Activated naive CD4-positive, alpha-beta T cell treated with anti-CD3 and anti-CD28 coated beads, Interleukin-2, amount 50 U/mL, for 24 hours (primary cell): ENCODE measurements around the gene FHOD3.
"Not testable (repeated sequence)": the region's sequence is repeated elsewhere in the genome, so short reads cannot be mapped to it uniquely, and the experiment has no call there.

ENCODE experiments used
- H3K27ac Mint-ChIP-seq: one replicate; pipeline ENCODE4 v1.8.0; 2021; ENCODE audit warnings: mild to moderate bottlenecking, mixed read lengths
- H3K27me3 Mint-ChIP-seq: one replicate; pipeline ENCODE4 v1.8.0; 2021; ENCODE audit warnings: mixed read lengths
- H3K36me3 Mint-ChIP-seq: one replicate; pipeline ENCODE4 v1.8.0; 2021; ENCODE audit warnings: mixed read lengths
- H3K4me1 Mint-ChIP-seq: one replicate; pipeline ENCODE4 v1.8.0; 2021; ENCODE audit warnings: mixed read lengths
- H3K4me3 Mint-ChIP-seq: one replicate; pipeline ENCODE4 v1.8.0; 2021; ENCODE audit warnings: mild to moderate bottlenecking, mixed read lengths
- H3K9me3 Mint-ChIP-seq: one replicate; pipeline ENCODE4 v1.8.0; 2021; ENCODE audit warnings: mixed read lengths

The FHOD3 gene

GRCh38 chr18:36348971-36349417, 51.5 kb downstream of the FHOD3 start:
- no peak overlapping the region for H3K4me3 Mint-ChIP-seq
- no peaks in the 10 kb centered on the region for H3K36me3 Mint-ChIP-seq
- no peak overlapping the region for H3K27ac Mint-ChIP-seq
- H3K27me3 Mint-ChIP-seq: peaks cover 18% of the 10 kb centered on the region
- no peaks in the 10 kb centered on the region for H3K4me1 Mint-ChIP-seq
- no peaks in the 10 kb centered on the region for H3K9me3 Mint-ChIP-seq

GRCh38 chr18:36349552-36349951, 52.0 kb downstream of the FHOD3 start:
- H3K4me3 Mint-ChIP-seq: no peak overlapping the region
- no peaks in the 10 kb centered on the region for H3K9me3 Mint-ChIP-seq
- peaks cover 18% of the 10 kb centered on the region for H3K27me3 Mint-ChIP-seq
- no peaks in the 10 kb centered on the region for H3K36me3 Mint-ChIP-seq
- H3K4me1 Mint-ChIP-seq: no peaks in the 10 kb centered on the region
- H3K27ac Mint-ChIP-seq: no peak overlapping the region

DNA sequence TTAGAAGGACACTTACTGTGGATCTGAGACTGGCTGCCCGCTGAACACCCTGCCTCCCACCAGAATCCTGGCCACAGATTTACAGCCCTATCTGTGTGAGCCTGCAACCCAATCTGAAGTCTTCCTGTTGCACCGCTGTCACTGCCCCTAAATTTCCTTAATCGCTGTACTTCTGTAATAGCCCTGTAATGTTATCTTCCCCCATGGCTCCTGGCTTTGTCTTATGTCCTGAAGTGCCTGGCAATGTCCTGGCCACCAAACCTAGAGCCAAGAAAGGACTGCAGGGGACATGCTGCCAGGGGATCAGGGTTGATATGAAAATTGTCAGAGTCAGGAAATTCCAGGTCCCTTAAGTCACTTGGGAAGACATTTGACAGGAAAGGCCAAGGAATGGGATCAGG, 52.7 kb downstream of the FHOD3 start:
- H3K36me3 Mint-ChIP-seq: no peaks in the 10 kb centered on the region
- H3K4me3 Mint-ChIP-seq: no peak overlapping the region
- no peaks in the 10 kb centered on the region for H3K9me3 Mint-ChIP-seq
- H3K4me1 Mint-ChIP-seq: no peaks in the 10 kb centered on the region
- H3K27ac Mint-ChIP-seq: no peak overlapping the region
- peaks cover 19% of the 10 kb centered on the region for H3K27me3 Mint-ChIP-seq

DNA sequence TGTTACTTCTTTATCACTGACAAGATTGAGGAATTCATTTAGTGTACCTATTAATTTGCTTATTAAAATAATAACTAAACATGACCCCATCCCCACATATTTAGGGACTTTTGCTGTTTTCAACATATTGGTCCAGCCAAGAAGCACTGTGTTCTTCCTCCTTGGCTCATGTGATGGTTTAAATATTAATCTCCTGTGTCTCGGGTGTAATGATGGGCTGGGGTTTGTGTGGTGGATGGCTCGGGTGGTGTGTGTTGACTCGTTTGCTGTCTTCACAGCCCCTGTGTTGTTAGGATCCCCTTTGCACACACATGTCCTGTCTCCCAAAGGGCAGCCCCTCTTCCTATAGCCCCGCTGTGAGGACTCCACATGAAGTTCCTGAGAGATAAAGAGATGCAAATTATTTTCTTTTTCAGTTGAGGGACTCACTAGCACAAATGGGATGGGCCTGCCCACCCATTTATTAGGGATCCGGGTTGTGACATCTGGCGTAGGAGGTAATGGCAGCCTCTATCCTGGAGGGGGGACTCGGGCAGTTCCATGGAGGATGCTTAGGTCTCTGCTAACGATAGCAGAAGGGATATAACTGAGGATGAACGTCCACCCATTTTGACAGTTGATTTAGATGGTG, 53.4 kb downstream of the FHOD3 start:
- H3K27ac Mint-ChIP-seq: no peak overlapping the region
- H3K36me3 Mint-ChIP-seq: no peaks in the 10 kb centered on the region
- H3K27me3 Mint-ChIP-seq: peaks cover 19% of the 10 kb centered on the region
- no peaks in the 10 kb centered on the region for H3K9me3 Mint-ChIP-seq
- H3K4me3 Mint-ChIP-seq: no peak overlapping the region
- no peaks in the 10 kb centered on the region for H3K4me1 Mint-ChIP-seq

DNA sequence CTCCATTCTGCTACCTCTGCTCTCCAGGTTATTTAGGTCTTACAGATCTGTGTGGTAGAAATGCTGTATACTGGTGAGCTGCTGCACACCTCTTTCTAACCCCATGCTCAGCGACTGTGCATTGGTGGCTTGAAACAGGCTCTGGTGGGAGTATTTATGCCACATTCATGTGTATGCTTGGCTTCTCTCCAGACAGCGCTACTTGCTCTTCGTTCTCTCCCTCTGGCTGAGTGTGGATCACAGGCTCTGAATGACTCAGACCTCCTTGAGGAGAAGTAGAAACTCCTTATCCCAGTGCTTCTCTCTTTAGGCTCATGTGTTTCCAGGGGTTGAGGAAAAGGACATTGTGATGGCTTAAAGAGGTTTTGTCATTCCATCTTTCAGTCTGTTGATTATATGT, 54.9 kb downstream of the FHOD3 start:
- H3K4me3 Mint-ChIP-seq: no peak overlapping the region
- no peaks in the 10 kb centered on the region for H3K36me3 Mint-ChIP-seq
- no peak overlapping the region for H3K27ac Mint-ChIP-seq
- no peaks in the 10 kb centered on the region for H3K9me3 Mint-ChIP-seq
- peaks cover 21% of the 10 kb centered on the region for H3K27me3 Mint-ChIP-seq
- no peaks in the 10 kb centered on the region for H3K4me1 Mint-ChIP-seq

GRCh38 chr18:36354989-36355388, 57.5 kb downstream of the FHOD3 start:
- Mint-ChIP-seq H3K27ac (no peak overlapping the region), H3K9me3 (no peaks in the 10 kb centered on the region), H3K4me3 (no peak overlapping the region), H3K36me3 (no peaks in the 10 kb centered on the region), H3K27me3 (peaks cover 16% of the 10 kb centered on the region), H3K4me1 (no peaks in the 10 kb centered on the region)

GRCh38 chr18:36355511-36355910, 58.0 kb downstream of the FHOD3 start:
- Mint-ChIP-seq H3K9me3 (no peaks in the 10 kb centered on the region), H3K27me3 (peaks cover 16% of the 10 kb centered on the region), H3K36me3 (no peaks in the 10 kb centered on the region), H3K4me3 (no peak overlapping the region), H3K4me1 (no peaks in the 10 kb centered on the region), H3K27ac (no peak overlapping the region)

- H3K27ac Mint-ChIP-seq, H3K9me3 Mint-ChIP-seq, H3K4me3 Mint-ChIP-seq, H3K4me1 Mint-ChIP-seq, H3K36me3 Mint-ChIP-seq: not testable (repeated sequence)
- peaks cover 12% of the 10 kb centered on the region for H3K27me3 Mint-ChIP-seq
Observed at GRCh38 chr18:36356741-36357140, 59.2 kb downstream of the FHOD3 start.

GRCh38 chr18:36358141-36358540, 60.6 kb downstream of the FHOD3 start:
- H3K4me3 Mint-ChIP-seq: no peak overlapping the region

DNA sequence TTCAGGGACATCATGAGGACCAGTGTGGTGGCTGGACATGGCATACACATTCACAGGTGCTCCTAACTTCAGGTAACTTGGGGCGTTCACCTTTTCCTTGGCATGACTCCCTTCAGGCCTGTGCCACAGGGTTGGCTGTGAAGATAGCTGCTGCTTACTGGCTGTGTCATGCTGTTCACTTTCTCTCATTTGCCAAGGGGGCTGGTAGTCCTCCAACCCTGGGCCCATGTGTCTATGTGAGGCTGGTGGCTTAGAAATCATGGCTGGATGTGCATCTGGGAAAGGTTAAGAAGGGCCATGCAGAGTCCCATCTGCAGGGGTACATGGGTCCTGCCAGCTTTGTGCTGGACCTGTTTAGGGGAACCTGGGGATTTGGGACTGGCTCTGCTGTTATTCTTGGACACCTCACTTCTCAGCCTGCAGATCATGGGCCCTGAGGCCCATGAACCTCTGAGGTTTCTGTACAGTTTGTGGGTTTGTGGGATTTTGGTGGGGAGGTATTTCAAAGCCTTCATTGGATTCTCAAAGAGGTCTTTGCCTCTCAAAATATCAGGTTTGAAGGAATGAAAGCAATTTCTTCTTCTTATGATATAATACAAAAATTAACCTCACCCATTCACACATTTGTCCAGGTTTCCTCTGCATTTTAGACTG, 62.9 kb downstream of the FHOD3 start:
- Mint-ChIP-seq H3K9me3 (no peaks in the 10 kb centered on the region), H3K27ac (no peak overlapping the region), H3K4me1 (no peaks in the 10 kb centered on the region), H3K27me3 (peaks cover 10% of the 10 kb centered on the region), H3K36me3 (no peaks in the 10 kb centered on the region), H3K4me3 (no peak overlapping the region)

More at GRCh38 chr18:36358141-36358540, 60.6 kb downstream of the FHOD3 start:
- Mint-ChIP-seq H3K27ac (no peak overlapping the region), H3K36me3 (no peaks in the 10 kb centered on the region), H3K4me1 (no peaks in the 10 kb centered on the region), H3K27me3 (peaks cover 7% of the 10 kb centered on the region), H3K9me3 (no peaks in the 10 kb centered on the region)

GRCh38 chr18:36364911-36365624, 67.6 kb downstream of the FHOD3 start:
- H3K36me3 Mint-ChIP-seq: no peaks in the 10 kb centered on the region
- no peak overlapping the region for H3K4me3 Mint-ChIP-seq
- no peaks in the 10 kb centered on the region for H3K4me1 Mint-ChIP-seq
- H3K27me3 Mint-ChIP-seq: peaks cover 7% of the 10 kb centered on the region
- no peak overlapping the region for H3K27ac Mint-ChIP-seq
- H3K9me3 Mint-ChIP-seq: no peaks in the 10 kb centered on the region

- H3K9me3 Mint-ChIP-seq: peaks cover 4% of the 10 kb centered on the region
- H3K4me3 Mint-ChIP-seq: no peak overlapping the region
- no peaks in the 10 kb centered on the region for H3K4me1 Mint-ChIP-seq
- H3K27me3 Mint-ChIP-seq: peaks cover 7% of the 10 kb centered on the region
- H3K36me3 Mint-ChIP-seq: no peaks in the 10 kb centered on the region
- H3K27ac Mint-ChIP-seq: no peak overlapping the region
Observed at GRCh38 chr18:36365836-36366775, 68.6 kb downstream of the FHOD3 start.

GRCh38 chr18:36366994-36367839, 69.7 kb downstream of the FHOD3 start:
- H3K4me1 Mint-ChIP-seq: no peaks in the 10 kb centered on the region
- H3K36me3 Mint-ChIP-seq: no peaks in the 10 kb centered on the region
- H3K4me3 Mint-ChIP-seq: no peak overlapping the region
- peaks cover 13% of the 10 kb centered on the region for H3K9me3 Mint-ChIP-seq
- peaks cover 16% of the 10 kb centered on the region for H3K27me3 Mint-ChIP-seq
- H3K27ac Mint-ChIP-seq: no peak overlapping the region

DNA sequence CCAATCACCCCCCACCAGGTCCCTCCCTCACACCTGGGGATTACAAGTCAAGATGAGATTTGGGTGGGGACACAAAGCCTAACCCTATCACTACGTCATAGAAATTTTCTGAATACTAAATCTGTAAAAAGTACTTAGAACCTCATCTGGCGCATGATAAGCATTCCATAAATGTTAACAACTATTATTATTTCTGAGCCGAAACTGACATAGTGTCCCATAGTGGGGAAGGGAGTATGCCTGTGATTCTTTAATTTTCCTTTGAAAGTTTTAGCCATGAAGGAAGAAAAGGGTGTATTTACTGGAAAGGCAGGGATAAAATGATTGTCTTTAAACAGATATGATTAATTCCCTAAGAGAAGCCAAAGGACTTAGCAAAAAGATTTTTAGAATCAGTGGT, 71.4 kb downstream of the FHOD3 start:
- Mint-ChIP-seq H3K27me3 (peaks cover 28% of the 10 kb centered on the region), H3K36me3 (no peaks in the 10 kb centered on the region), H3K27ac (no peak overlapping the region), H3K4me1 (no peaks in the 10 kb centered on the region), H3K4me3 (no peak overlapping the region), H3K9me3 (peaks cover 13% of the 10 kb centered on the region)

GRCh38 chr18:36372903-36373311, 75.4 kb downstream of the FHOD3 start:
- Mint-ChIP-seq H3K9me3 (peaks cover 13% of the 10 kb centered on the region), H3K36me3 (no peaks in the 10 kb centered on the region), H3K4me1 (no peaks in the 10 kb centered on the region), H3K27me3 (peaks cover 32% of the 10 kb centered on the region), H3K4me3 (no peak overlapping the region), H3K27ac (no peak overlapping the region)
